Measurements from ENCODE around the gene PPL.

PPL gene

GRCh38 chr16:4846503-4846900 is 90.4 kb downstream of the PPL start:
- H3K27me3 ChIP-seq (ENCODE audit: insufficient read depth, low read length), result no peaks in the 10 kb centered on the region
- peaks cover 48% of the 10 kb centered on the region for H3K36me3 ChIP-seq (ENCODE audit: insufficient read depth, low read length)
- no peak overlapping the region for H2AFZ ChIP-seq (ENCODE audit: low read length)
- peak overlapping the region; percentile 87 for H3K4me3 ChIP-seq (ENCODE audit: low read depth, low read length, poor library complexity, severe bottlenecking)
- TF ChIP-seq CTCF (IDR thresholded peaks at IDR 0.05; ENCODE audit: low read length), result no peak
- TF ChIP-seq EZH2 (IDR thresholded peaks at IDR 0.05; ENCODE audit: borderline replicate concordance, low read length), result no peak
- peaks cover 44% of the 10 kb centered on the region for H3K4me1 ChIP-seq (ENCODE audit: insufficient read depth, low read length, severe bottlenecking)
- peak overlapping the region; percentile 94 for H3K4me2 ChIP-seq (ENCODE audit: low read length)
- H3K79me2 ChIP-seq (ENCODE audit: insufficient read depth, low read length), result peaks cover 55% of the 10 kb centered on the region
- H3K27ac ChIP-seq (ENCODE audit: low read depth, low read length, poor library complexity, severe bottlenecking), result peak overlapping the region; percentile 20
- H3F3A ChIP-seq (ENCODE audit: insufficient read depth, low read length), result no peaks in the 10 kb centered on the region
- no peaks in the 10 kb centered on the region for H3K9me2 ChIP-seq (ENCODE audit: low read depth, low read length)
- peak overlapping the region; percentile 91 for H3K9ac ChIP-seq (ENCODE audit: low read length)
- no peaks in the 10 kb centered on the region for H3K9me3 ChIP-seq (ENCODE audit: low read length)
- no peaks in the 10 kb centered on the region for H4K20me1 ChIP-seq (ENCODE audit: insufficient read depth, low read length)

GRCh38 chr16:4840984-4841383 is 96.0 kb downstream of the PPL start:
- Histone ChIP-seq H3K79me2 (ENCODE audit: insufficient read depth, low read length) (peaks cover 13% of the 10 kb centered on the region), H3K9me2 (ENCODE audit: low read depth, low read length) (no peaks in the 10 kb centered on the region), H3K9ac (ENCODE audit: low read length) (no peak overlapping the region), H2AFZ (ENCODE audit: low read length) (no peak overlapping the region), H3K4me3 (ENCODE audit: low read depth, low read length, poor library complexity, severe bottlenecking) (no peak overlapping the region), H3F3A (ENCODE audit: insufficient read depth, low read length) (no peaks in the 10 kb centered on the region), H3K4me2 (ENCODE audit: low read length) (no peak overlapping the region), H3K36me3 (ENCODE audit: insufficient read depth, low read length) (peaks cover 91% of the 10 kb centered on the region), H3K9me3 (ENCODE audit: low read length) (no peaks in the 10 kb centered on the region), H3K27ac (ENCODE audit: low read depth, low read length, poor library complexity, severe bottlenecking) (no peak overlapping the region), H3K27me3 (ENCODE audit: insufficient read depth, low read length) (no peaks in the 10 kb centered on the region), H4K20me1 (ENCODE audit: insufficient read depth, low read length) (no peaks in the 10 kb centered on the region), H3K4me1 (ENCODE audit: insufficient read depth, low read length, severe bottlenecking) (peaks cover 8% of the 10 kb centered on the region)
- TF ChIP-seq CTCF (IDR thresholded peaks at IDR 0.05; ENCODE audit: low read length) (no peak), EZH2 (IDR thresholded peaks at IDR 0.05; ENCODE audit: borderline replicate concordance, low read length) (no peak)

- H4K20me1 ChIP-seq (ENCODE audit: insufficient read depth, low read length), result no peaks in the 10 kb centered on the region
- no peak overlapping the region for H3K4me3 ChIP-seq (ENCODE audit: low read depth, low read length, poor library complexity, severe bottlenecking)
- H3K9me3 ChIP-seq (ENCODE audit: low read length), result no peaks in the 10 kb centered on the region
- no peak for TF ChIP-seq CTCF (IDR thresholded peaks at IDR 0.05; ENCODE audit: low read length)
- no peak overlapping the region for H3K4me2 ChIP-seq (ENCODE audit: low read length)
- H3K4me1 ChIP-seq (ENCODE audit: insufficient read depth, low read length, severe bottlenecking), result no peaks in the 10 kb centered on the region
- no peaks in the 10 kb centered on the region for H3K27me3 ChIP-seq (ENCODE audit: insufficient read depth, low read length)
- no peaks in the 10 kb centered on the region for H3F3A ChIP-seq (ENCODE audit: insufficient read depth, low read length)
- no peak overlapping the region for H3K9ac ChIP-seq (ENCODE audit: low read length)
- H3K79me2 ChIP-seq (ENCODE audit: insufficient read depth, low read length), result peaks cover 3% of the 10 kb centered on the region; the same call in 1 of the 2 replicates
- H2AFZ ChIP-seq (ENCODE audit: low read length), result no peak overlapping the region
- no peaks in the 10 kb centered on the region for H3K9me2 ChIP-seq (ENCODE audit: low read depth, low read length)
- peaks cover 93% of the 10 kb centered on the region for H3K36me3 ChIP-seq (ENCODE audit: insufficient read depth, low read length)
- H3K27ac ChIP-seq (ENCODE audit: low read depth, low read length, poor library complexity, severe bottlenecking), result no peak overlapping the region
Measured at GRCh38 chr16:4839942-4840341, 97.0 kb downstream of the PPL start.

Measured in OCI-LY1 (cell line).